Right lobe of liver (tissue), 6 donors: Measurements from ENCODE around the gene RFX4. TPM values are rescaled to one million over a fixed set of nuclear protein-coding genes. Genes with fewer than 3 reads are reported as not detected.
A peak's percentile ranks its signal among the peaks of the same experiment; 100 is the strongest.

ENCODE experiments used
- ATAC-seq, 4 donors: fragments of 200-7000 bp; cut with Tn5 transposase; one replicate each; pipeline ENCODE4 v1.9.1; 2020; ENCODE audit warnings: mild to moderate bottlenecking in 4 of 4, moderate library complexity in 4 of 4
- DNase-seq, 3 donors: peaks; one replicate each; pipeline ENCODE4 v3.0.0-alpha.2; 2020
- H3K27ac ChIP-seq, 3 donors: fragments of 200-600 bp; one replicate each; pipeline ENCODE4 v1.8.0; 2022
- H3K27me3 ChIP-seq, 2 donors: fragments of 200-600 bp; one replicate each; pipeline ENCODE4 v1.8.0; 2022
- H3K36me3 ChIP-seq, 4 donors: fragments of 200-600 bp; sonication (generic) in 1 of 4; one replicate each; pipeline versions ENCODE4 v1.5.1 to v1.8.0; 2017 to 2022; ENCODE audit warnings: control low read depth in 1 of 4
- H3K4me1 ChIP-seq, 4 donors: fragments of 200-600 bp; sonication (generic) in 1 of 4; one replicate each; pipeline versions ENCODE4 v1.5.1 to v1.8.0; 2017 to 2022; ENCODE audit warnings: control low read depth in 1 of 4
- H3K4me3 ChIP-seq, 3 donors: fragments of 200-600 bp; one replicate each; pipeline ENCODE4 v1.8.0; 2022
- H3K9me3 ChIP-seq, 4 donors: fragments of 200-600 bp; sonication (generic) in 1 of 4; one replicate each; pipeline versions ENCODE4 v1.5.1 to v1.8.0; 2017 to 2022; ENCODE audit warnings: control low read depth in 1 of 4
- CTCF ChIP-seq, 4 donors: fragments of 200-600 bp in 3 of 4; fragments of 450-650 bp in 1 of 4; IDR thresholded peaks; one replicate each; pipeline versions ENCODE4 v1.5.1 to v1.8.0; 2016 to 2022; ENCODE audit warnings: antibody characterized with exemption in 4 of 4, mild to moderate bottlenecking in 2 of 4
- POLR2A ChIP-seq: fragments of 450-650 bp; IDR thresholded peaks from one replicate; pipeline ENCODE4 v1.6.1; 2017; ENCODE audit warnings: antibody characterized with exemption, mild to moderate bottlenecking
- WGBS: methylation state at CpG from one replicate; pipeline ENCODE4 v1.1.6; 2018; ENCODE audit warnings: low coverage, low lambda C conversion rate; ENCODE audit not compliant: insufficient coverage; ENCODE audit errors: missing lambda C conversion rate; 5-methylcytosine and 5-hydroxymethylcytosine counted together
- intact Hi-C, 2 donors: fragments of 100-400 bp; cut with DNase I; formaldehyde crosslinking; loops; one replicate each; pipeline versions ENCODE4 v1.11.2 to v1.14.1; 2022
- total RNA-seq, 6 experiments: library from RNA; depleted of rRNA in 2 of 6; stranded (reverse); fragments of >200 nt in 2 of 6; fragmentation: NEBNext Ultra II Directional in 3 of 6; extraction: Animal tissue kit (Norgen Biotek cat#: 25700) in 3 of 6; gene quantifications; one replicate each; pipeline versions ENCODE4 v1.1.0 to v1.2.4, GENCODE V29; 2016 to 2023
- donor health status: DM: no; HTN: yes; CAD: no.
- donor health status: DM: no; HTN: no; CAD: no.
- donor health status: DM: no; HTN: no; CAD: no.
- donor health status: DM: no; HTN: yes; CAD: no.
- donor health status: DM: no; HTN: yes; CAD: no.

RFX4 gene
- total RNA-seq, 6 experiments from 2014 or later, result not detected

GRCh38 chr12:106629797-106630659, 47.2 kb downstream of the RFX4 start:
- H3K4me1 ChIP-seq, result no peaks in the 10 kb centered on the region
- 40% methylated on average over 7 of the region's 12 CpGs for WGBS
- ATAC-seq (no peak), DNase-seq (no peak)
- no peaks in the 10 kb centered on the region for H3K27me3 ChIP-seq
- no peaks in the 10 kb centered on the region for H3K9me3 ChIP-seq
- intact Hi-C loops, result no loop called here
- no peak overlapping the region for H3K27ac ChIP-seq
- no peak overlapping the region for H3K4me3 ChIP-seq
- TF ChIP-seq POLR2A (no peak), CTCF (IDR thresholded peaks at IDR 0.05) (no peak)
- no peaks in the 10 kb centered on the region for H3K36me3 ChIP-seq

- Histone ChIP-seq H3K27ac (no peak overlapping the region), H3K9me3 (no peaks in the 10 kb centered on the region), H3K27me3 (no peaks in the 10 kb centered on the region), H3K36me3 (no peaks in the 10 kb centered on the region), H3K4me1 (no peaks in the 10 kb centered on the region), H3K4me3 (no peak overlapping the region)
- WGBS, result 68% methylated on average over 3 of the region's 3 CpGs
- TF ChIP-seq POLR2A (no peak), CTCF (IDR thresholded peaks at IDR 0.05) (no peak)
- ATAC-seq (no peak), DNase-seq (no peak)
- intact Hi-C loops, result no loop called here
Observed at GRCh38 chr12:106631150-106631549, 48.3 kb downstream of the RFX4 start.

- no peak for DNase-seq
- Histone ChIP-seq H3K4me3 (no peak overlapping the region), H3K27me3 (no peaks in the 10 kb centered on the region), H3K4me1 (no peaks in the 10 kb centered on the region), H3K27ac (no peak overlapping the region), H3K36me3 (no peaks in the 10 kb centered on the region), H3K9me3 (no peaks in the 10 kb centered on the region)
- WGBS, result 37% methylated on average over 2 of the region's 2 CpGs
- no peak for TF ChIP-seq POLR2A
- no peak for TF ChIP-seq CTCF (IDR thresholded peaks at IDR 0.05)
- intact Hi-C loops, result no loop called here
- ATAC-seq, result no peak
Observed at GRCh38 chr12:106631797-106632196, 49.0 kb downstream of the RFX4 start.

GRCh38 chr12:106632797-106633450, 50.1 kb downstream of the RFX4 start:
- Histone ChIP-seq H3K27ac (no peak overlapping the region), H3K36me3 (no peaks in the 10 kb centered on the region), H3K4me1 (no peaks in the 10 kb centered on the region), H3K9me3 (no peaks in the 10 kb centered on the region), H3K27me3 (no peaks in the 10 kb centered on the region), H3K4me3 (no peak overlapping the region)
- peak in 2 of 4 donors; percentile 26 to 59 for ATAC-seq
- WGBS, result 74% methylated on average over 6 of the region's 7 CpGs
- TF ChIP-seq POLR2A, result no peak
- TF ChIP-seq CTCF (IDR thresholded peaks at IDR 0.05), result no peak
- no peak for DNase-seq
- intact Hi-C loops, result no loop called here
